HEK293 (cell line): Measurements from ENCODE around the gene IL1RL2.

Experiments used
- CTCF ChIA-PET: fragments of 350-600 bp; formaldehyde crosslinking; extraction: SDS; loops from one replicate; lab custom pipeline; 2021; ENCODE audit warnings: antibody characterized with exemption; lab: Yijun Ruan, JAX
- POLR2A ChIA-PET: fragments of 300-600 bp; formaldehyde crosslinking; extraction: SDS; loops from one replicate; lab custom pipeline; 2020; ENCODE audit warnings: antibody characterized with exemption, inconsistent platforms; lab: Yijun Ruan, JAX
- H3K27ac ChIP-seq: fragments of 200-500 bp; sonication (Bioruptor generic); 2 replicates; pipeline ENCODE4 v1.5.1; 2014; ENCODE audit warnings: low read depth, low read length, control low read depth, inconsistent platforms; ENCODE audit errors: extremely low read depth
- H3K36me3 ChIP-seq, 2 experiments: fragments of 200-500 bp in 1 of 2; sonication (Bioruptor generic) in 1 of 2; 1 replicate in 1 of 2; 2 replicates in 1 of 2; pipeline ENCODE4 v1.5.1; 2014 to 2017; ENCODE audit warnings: inconsistent platforms in 2 of 2, low read length in 2 of 2; ENCODE audit not compliant: control insufficient read depth in 2 of 2, insufficient read depth in 1 of 2
- H3K4me1 ChIP-seq: fragments of 200-500 bp; sonication (Bioruptor generic); 2 replicates; pipeline ENCODE4 v1.5.1; 2014; ENCODE audit warnings: mild to moderate bottlenecking, low read length, inconsistent platforms; ENCODE audit not compliant: control insufficient read depth, insufficient read depth
- H3K4me3 ChIP-seq: 2 replicates; pipeline ENCODE4 v1.5.1; 2011; ENCODE audit warnings: low read depth, mild to moderate bottlenecking, control low read depth, low read length, moderate library complexity
- H3K9me3 ChIP-seq: fragments of 200-500 bp; sonication (Bioruptor generic); 2 replicates; pipeline ENCODE4 v1.5.1; 2014; ENCODE audit warnings: low read depth, low read length, inconsistent platforms; ENCODE audit not compliant: control insufficient read depth, insufficient read depth
- BCL11B ChIP-seq: fragments of 450-650 bp; formaldehyde crosslinking; IDR thresholded peaks from 2 replicates; pipeline ENCODE4 v1.5.1; 2016; ENCODE audit warnings: low read depth, missing biosample characterization, missing genetic modification characterization
- PRDM1 ChIP-seq: fragments of 450-650 bp; formaldehyde crosslinking; IDR thresholded peaks from 2 replicates; pipeline ENCODE4; 2016; ENCODE audit warnings: missing biosample characterization, missing genetic modification characterization
- SCRT2 ChIP-seq: fragments of 450-650 bp; formaldehyde crosslinking; IDR thresholded peaks from 2 replicates; pipeline ENCODE4 v1.5.1; 2016; ENCODE audit warnings: missing biosample characterization, missing genetic modification characterization
- ZIC2 ChIP-seq: fragments of 450-650 bp; formaldehyde crosslinking; IDR thresholded peaks from 2 replicates; pipeline ENCODE4 v1.5.1; 2016; ENCODE audit warnings: missing biosample characterization, missing genetic modification characterization
- ZNF114 ChIP-seq: fragments of 450-650 bp; formaldehyde crosslinking; IDR thresholded peaks from 2 replicates; pipeline ENCODE4 v1.5.0; 2017; ENCODE audit warnings: missing biosample characterization, missing genetic modification characterization
- ZNF146 ChIP-seq: fragments of 450-650 bp; formaldehyde crosslinking; IDR thresholded peaks from 2 replicates; pipeline ENCODE4 v1.5.1; 2016; ENCODE audit warnings: missing biosample characterization, missing genetic modification characterization
- ZNF202 ChIP-seq: fragments of 450-650 bp; formaldehyde crosslinking; IDR thresholded peaks from 2 replicates; pipeline ENCODE4 v1.5.1; 2016; ENCODE audit warnings: missing biosample characterization, missing genetic modification characterization, borderline replicate concordance
- ZNF214 ChIP-seq: fragments of 450-650 bp; formaldehyde crosslinking; IDR thresholded peaks from 2 replicates; pipeline ENCODE4 v1.5.1; 2017; ENCODE audit warnings: missing biosample characterization, mild to moderate bottlenecking, missing genetic modification characterization, borderline replicate concordance
- ZNF335 ChIP-seq: fragments of 450-650 bp; formaldehyde crosslinking; conservative IDR thresholded peaks from 2 replicates; pipeline ENCODE4 v1.5.1; 2016; ENCODE audit warnings: missing biosample characterization, missing genetic modification characterization
- ZNF423 ChIP-seq: fragments of 450-650 bp; formaldehyde crosslinking; IDR thresholded peaks from 2 replicates; pipeline ENCODE4 v1.5.1; 2016; ENCODE audit warnings: missing biosample characterization, missing genetic modification characterization
- ZNF426 ChIP-seq: fragments of 450-650 bp; formaldehyde crosslinking; IDR thresholded peaks from 2 replicates; pipeline ENCODE4 v1.5.1; 2017; ENCODE audit warnings: missing biosample characterization, missing genetic modification characterization, mild to moderate bottlenecking, inconsistent platforms, moderate library complexity
- ZNF473 ChIP-seq: fragments of 450-650 bp; formaldehyde crosslinking; IDR thresholded peaks from 2 replicates; pipeline ENCODE4 v1.5.1; 2017; ENCODE audit warnings: missing biosample characterization, missing genetic modification characterization
- ZNF558 ChIP-seq: fragments of 450-650 bp; formaldehyde crosslinking; IDR thresholded peaks from 2 replicates; pipeline ENCODE4 v1.5.1; 2016; ENCODE audit warnings: missing biosample characterization, missing genetic modification characterization
- ZNF623 ChIP-seq: fragments of 450-650 bp; formaldehyde crosslinking; IDR thresholded peaks from 2 replicates; pipeline ENCODE4 v1.5.1; 2016; ENCODE audit warnings: missing biosample characterization, missing genetic modification characterization
- ZNF707 ChIP-seq: fragments of 450-650 bp; formaldehyde crosslinking; IDR thresholded peaks from 2 replicates; pipeline ENCODE4 v1.5.1; 2016; ENCODE audit warnings: missing biosample characterization, missing genetic modification characterization
- ZNF76 ChIP-seq: fragments of 450-650 bp; formaldehyde crosslinking; IDR thresholded peaks from 2 replicates; pipeline ENCODE4; 2016; ENCODE audit warnings: low read depth, missing biosample characterization, missing genetic modification characterization, borderline replicate concordance
- ZNF768 ChIP-seq: fragments of 450-650 bp; formaldehyde crosslinking; IDR thresholded peaks from 2 replicates; pipeline ENCODE4 v1.5.1; 2018; ENCODE audit warnings: missing biosample characterization, mild to moderate bottlenecking, missing genetic modification characterization
- ZNF837 ChIP-seq: fragments of 450-650 bp; formaldehyde crosslinking; IDR thresholded peaks from 2 replicates; pipeline ENCODE4 v1.5.1; 2016; ENCODE audit warnings: missing biosample characterization, missing genetic modification characterization
- ZSCAN16 ChIP-seq: fragments of 450-650 bp; formaldehyde crosslinking; IDR thresholded peaks from 2 replicates; pipeline ENCODE4 v1.5.1; 2016; ENCODE audit warnings: missing biosample characterization, missing genetic modification characterization
- TF ChIP-seq, protein P1 (sequence below): fragments of 450-650 bp; formaldehyde crosslinking; IDR thresholded peaks from 2 replicates; pipeline ENCODE4 v1.5.1; 2017; ENCODE audit warnings: missing biosample characterization, missing genetic modification characterization
- TF ChIP-seq, protein P2 (sequence below): fragments of 450-650 bp; formaldehyde crosslinking; IDR thresholded peaks from 2 replicates; pipeline ENCODE4 v1.5.1; 2016; ENCODE audit warnings: missing biosample characterization, missing genetic modification characterization
- TF ChIP-seq, protein P3 (sequence below): fragments of 450-650 bp; formaldehyde crosslinking; IDR thresholded peaks from 2 replicates; pipeline ENCODE4 v1.5.1; 2016; ENCODE audit warnings: missing biosample characterization, missing genetic modification characterization

IL1RL2 gene

DNA sequence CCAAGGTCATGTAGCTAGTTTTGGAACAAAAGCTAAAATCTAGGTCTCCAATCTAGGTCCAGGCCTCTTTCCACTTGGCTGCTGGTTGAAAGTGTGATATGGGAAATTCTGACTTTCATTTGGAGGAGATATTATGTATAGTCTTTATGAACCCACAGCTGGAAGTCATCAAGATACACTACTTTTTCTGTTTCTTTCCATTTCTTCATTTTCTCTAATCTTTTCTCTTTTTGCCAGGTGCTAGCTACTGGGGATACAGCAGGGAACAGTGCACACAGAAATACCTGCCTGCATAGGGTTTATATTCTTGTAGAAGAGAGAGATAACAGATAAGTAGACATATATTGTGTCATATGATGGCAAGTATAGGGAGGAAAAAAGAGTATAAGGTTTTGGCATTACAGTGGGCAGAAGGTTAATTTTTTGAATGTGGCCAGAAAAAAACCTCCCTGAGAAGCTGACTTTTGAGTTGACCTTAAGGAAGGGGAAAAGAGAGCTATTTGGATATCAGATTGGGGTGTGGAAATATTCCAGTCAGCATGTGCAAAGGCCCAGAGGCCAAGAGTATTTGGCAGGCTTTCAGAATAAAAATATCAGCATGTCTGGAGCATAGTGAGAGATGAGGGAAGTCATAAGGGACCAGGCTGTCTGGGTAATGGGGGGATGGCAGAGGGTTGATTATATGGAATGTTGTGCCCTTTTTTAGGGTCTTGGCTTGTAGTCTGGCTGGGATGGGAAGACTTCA is 28.6 kb upstream of the IL1RL2 start:
- Histone ChIP-seq H3K4me3 (no peak overlapping the region), H3K36me3 (no peaks in the 10 kb centered on the region), H3K4me1 (no peaks in the 10 kb centered on the region), H3K9me3 (no peaks in the 10 kb centered on the region), H3K27ac (no peak overlapping the region)
- TF ChIP-seq ZNF707: no peak
- 0 out of 2 replicates have a peak, but pooled peaks have one; percentile 23 for TF ChIP-seq ZNF623 (tag by site-specific recombination)
- CTCF ChIA-PET: no interaction called here
- POLR2A ChIA-PET: no interaction called here

DNA sequence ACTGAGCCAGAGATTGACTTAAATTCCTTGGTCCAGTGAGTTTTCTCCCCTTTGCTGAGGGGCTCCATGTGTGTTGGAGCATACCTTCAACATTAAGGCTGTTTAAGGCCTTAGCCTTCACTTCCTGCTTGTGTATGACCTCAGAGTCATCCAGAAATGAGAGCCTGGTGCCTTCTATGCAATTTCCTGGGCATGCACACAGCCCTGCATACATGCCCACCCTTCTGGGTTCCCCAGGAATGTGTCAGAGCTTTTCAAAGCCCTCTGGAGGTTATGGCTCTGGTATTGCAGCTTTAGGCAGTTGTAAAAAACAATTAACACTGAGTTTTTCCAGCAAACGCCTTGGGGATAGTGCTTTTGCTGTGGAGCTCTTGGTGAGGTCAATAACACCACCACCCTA is 27.5 kb upstream of the IL1RL2 start:
- ChIA-PET POLR2A (no interaction called here), CTCF (interaction anchor here (0.7 kb wide), 1 partner anchor 73 kb away, joined by 5 read pairs; no protein-coding TSS in a partner anchor)
- TF ChIP-seq, protein P1, sequence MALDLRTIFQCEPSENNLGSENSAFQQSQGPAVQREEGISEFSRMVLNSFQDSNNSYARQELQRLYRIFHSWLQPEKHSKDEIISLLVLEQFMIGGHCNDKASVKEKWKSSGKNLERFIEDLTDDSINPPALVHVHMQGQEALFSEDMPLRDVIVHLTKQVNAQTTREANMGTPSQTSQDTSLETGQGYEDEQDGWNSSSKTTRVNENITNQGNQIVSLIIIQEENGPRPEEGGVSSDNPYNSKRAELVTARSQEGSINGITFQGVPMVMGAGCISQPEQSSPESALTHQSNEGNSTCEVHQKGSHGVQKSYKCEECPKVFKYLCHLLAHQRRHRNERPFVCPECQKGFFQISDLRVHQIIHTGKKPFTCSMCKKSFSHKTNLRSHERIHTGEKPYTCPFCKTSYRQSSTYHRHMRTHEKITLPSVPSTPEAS (tag by site-specific recombination): no peak
- TF ChIP-seq ZNF335 (tag by site-specific recombination) (no peak), ZNF146 (tag by site-specific recombination) (no peak), ZNF214 (tag by site-specific recombination) (no peak), ZNF837 (tag by site-specific recombination) (no peak), ZNF768 (tag by site-specific recombination) (no peak), ZNF558 (tag by site-specific recombination) (no peak), ZSCAN16 (tag by site-specific recombination) (no peak), ZNF202 (tag by site-specific recombination) (no peak)
- TF ChIP-seq, protein P2, sequence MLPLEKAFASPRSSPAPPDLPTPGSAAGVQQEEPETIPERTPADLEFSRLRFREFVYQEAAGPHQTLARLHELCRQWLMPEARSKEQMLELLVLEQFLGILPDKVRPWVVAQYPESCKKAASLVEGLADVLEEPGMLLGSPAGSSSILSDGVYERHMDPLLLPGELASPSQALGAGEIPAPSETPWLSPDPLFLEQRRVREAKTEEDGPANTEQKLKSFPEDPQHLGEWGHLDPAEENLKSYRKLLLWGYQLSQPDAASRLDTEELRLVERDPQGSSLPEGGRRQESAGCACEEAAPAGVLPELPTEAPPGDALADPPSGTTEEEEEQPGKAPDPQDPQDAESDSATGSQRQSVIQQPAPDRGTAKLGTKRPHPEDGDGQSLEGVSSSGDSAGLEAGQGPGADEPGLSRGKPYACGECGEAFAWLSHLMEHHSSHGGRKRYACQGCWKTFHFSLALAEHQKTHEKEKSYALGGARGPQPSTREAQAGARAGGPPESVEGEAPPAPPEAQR (tag by site-specific recombination): no peak
- Histone ChIP-seq H3K9me3 (no peaks in the 10 kb centered on the region), H3K4me1 (no peaks in the 10 kb centered on the region), H3K27ac (no peak overlapping the region), H3K4me3 (no peak overlapping the region), H3K36me3 (no peaks in the 10 kb centered on the region)

DNA sequence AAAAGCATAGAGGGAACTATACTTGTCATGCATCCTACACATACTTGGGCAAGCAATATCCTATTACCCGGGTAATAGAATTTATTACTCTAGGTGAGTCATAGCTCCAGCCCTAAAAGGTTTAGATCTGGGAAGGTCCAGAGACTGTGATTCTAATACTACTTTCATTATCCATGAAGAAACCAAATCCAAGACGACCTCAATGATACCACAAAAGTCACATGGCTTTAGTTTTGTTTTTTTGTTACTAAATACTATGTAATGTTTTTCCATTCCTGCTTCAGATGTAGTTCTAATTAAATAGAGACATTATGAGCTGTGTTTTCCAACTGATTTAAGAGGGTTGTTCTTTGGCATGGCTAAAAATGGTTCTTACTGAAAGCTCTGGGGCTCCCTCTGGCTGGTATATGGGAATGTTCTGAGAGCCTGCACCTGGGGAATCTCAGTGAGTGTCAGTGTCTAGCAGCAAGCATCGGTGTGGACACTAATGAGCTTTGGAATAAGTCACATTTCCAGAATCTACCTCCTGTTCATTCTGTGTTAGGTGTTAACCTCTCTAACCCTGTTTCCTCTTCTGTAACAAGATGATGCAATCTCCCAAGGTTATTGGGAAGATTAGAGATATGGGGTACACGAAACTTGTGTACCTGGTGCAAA is 20.5 kb upstream of the IL1RL2 start:
- Histone ChIP-seq H3K27ac (no peak overlapping the region), H3K36me3 (no peaks in the 10 kb centered on the region)
- POLR2A ChIA-PET: no interaction called here

DNA sequence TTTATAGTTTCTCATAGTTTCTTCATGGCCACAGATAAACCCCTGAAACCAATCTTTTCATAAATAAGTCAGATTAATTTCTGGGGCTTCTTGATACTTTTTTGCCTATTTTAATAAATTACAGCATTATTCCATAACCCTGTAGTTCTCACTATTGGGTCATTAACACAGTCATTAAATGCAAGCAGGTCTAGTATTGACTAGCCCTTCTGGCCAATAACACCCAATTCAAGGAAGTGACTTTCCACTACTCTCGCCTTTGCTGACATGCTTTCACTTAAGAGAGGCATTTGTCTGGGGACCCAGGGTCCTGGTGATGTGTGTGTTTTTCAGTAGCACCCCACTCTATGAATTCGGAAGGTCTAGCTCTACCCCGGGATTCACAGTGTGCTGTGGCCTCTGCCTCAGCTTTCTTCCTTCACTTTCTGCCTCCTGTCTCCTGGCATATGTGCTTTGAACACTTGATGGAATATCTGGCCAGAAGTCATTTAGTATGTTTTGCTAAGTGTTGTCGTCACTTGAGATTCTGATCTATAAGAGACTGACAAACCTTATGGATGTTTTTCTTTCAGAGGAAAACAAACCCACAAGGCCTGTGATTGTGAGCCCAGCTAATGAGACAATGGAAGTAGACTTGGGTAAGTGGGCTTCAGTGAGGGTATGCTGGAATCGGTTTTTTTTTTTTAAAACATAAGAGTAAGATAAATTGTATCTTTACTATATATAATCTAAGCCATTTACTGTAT is 18.6 kb upstream of the IL1RL2 start:
- ChIA-PET POLR2A (no interaction called here), CTCF (no interaction called here)
- no peak overlapping the region for H3K27ac ChIP-seq
- no peaks in the 10 kb centered on the region for H3K4me1 ChIP-seq
- no peaks in the 10 kb centered on the region for H3K9me3 ChIP-seq
- no peaks in the 10 kb centered on the region for H3K36me3 ChIP-seq
- H3K4me3 ChIP-seq: no peak overlapping the region
- no peak for TF ChIP-seq ZNF114 (tag by site-specific recombination)
- TF ChIP-seq PRDM1 (tag by site-specific recombination): no peak
- no peak for TF ChIP-seq ZNF426 (tag by site-specific recombination)
- no peak for TF ChIP-seq ZNF423 (tag by site-specific recombination)
- no peak for TF ChIP-seq ZIC2 (tag by site-specific recombination)
- no peak for TF ChIP-seq ZNF473 (tag by site-specific recombination)
- TF ChIP-seq SCRT2 (tag by site-specific recombination): no peak
- TF ChIP-seq BCL11B: no peak
- TF ChIP-seq, protein P3, sequence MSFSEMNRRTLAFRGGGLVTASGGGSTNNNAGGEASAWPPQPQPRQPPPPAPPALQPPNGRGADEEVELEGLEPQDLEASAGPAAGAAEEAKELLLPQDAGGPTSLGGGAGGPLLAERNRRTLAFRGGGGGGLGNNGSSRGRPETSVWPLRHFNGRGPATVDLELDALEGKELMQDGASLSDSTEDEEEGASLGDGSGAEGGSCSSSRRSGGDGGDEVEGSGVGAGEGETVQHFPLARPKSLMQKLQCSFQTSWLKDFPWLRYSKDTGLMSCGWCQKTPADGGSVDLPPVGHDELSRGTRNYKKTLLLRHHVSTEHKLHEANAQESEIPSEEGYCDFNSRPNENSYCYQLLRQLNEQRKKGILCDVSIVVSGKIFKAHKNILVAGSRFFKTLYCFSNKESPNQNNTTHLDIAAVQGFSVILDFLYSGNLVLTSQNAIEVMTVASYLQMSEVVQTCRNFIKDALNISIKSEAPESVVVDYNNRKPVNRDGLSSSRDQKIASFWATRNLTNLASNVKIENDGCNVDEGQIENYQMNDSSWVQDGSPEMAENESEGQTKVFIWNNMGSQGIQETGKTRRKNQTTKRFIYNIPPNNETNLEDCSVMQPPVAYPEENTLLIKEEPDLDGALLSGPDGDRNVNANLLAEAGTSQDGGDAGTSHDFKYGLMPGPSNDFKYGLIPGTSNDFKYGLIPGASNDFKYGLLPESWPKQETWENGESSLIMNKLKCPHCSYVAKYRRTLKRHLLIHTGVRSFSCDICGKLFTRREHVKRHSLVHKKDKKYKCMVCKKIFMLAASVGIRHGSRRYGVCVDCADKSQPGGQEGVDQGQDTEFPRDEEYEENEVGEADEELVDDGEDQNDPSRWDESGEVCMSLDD (tag by site-specific recombination): no peak

More for the DNA sequence above, 20.5 kb upstream of the IL1RL2 start:
- Histone ChIP-seq H3K4me3 (no peak overlapping the region), H3K4me1 (no peaks in the 10 kb centered on the region), H3K9me3 (no peaks in the 10 kb centered on the region)
- TF ChIP-seq ZNF76 (tag by site-specific recombination): no peak
- CTCF ChIA-PET: interaction anchor here (0.6 to 2.1 kb wide), 14 partner anchors 11 to 1050 kb away, joined by 3 to 9 read pairs (median 4); no protein-coding TSS in a partner anchor
